SK-N-SH treated with all-trans-retinoic acid at 6 μM for 48 hours (cell line): Measurements from ENCODE around the gene TMEM254.

ENCODE experiments used
- ZNF8 ChIP-seq: fragments of 450-650 bp; formaldehyde crosslinking; IDR thresholded peaks from 2 replicates; pipeline ENCODE4 v1.5.0; 2020; ENCODE audit warnings: mild to moderate bottlenecking, moderate library complexity
- TF ChIP-seq, protein P1 (sequence below): fragments of 250-450 bp; sonication (Bioruptor Pico); IDR thresholded peaks from 2 replicates; pipeline ENCODE4 v1.8.0; 2021; ENCODE audit warnings: low read depth, mild to moderate bottlenecking, moderate library complexity, borderline replicate concordance
- TF ChIP-seq, protein P2 (sequence below): fragments of 250-450 bp; sonication (Bioruptor Pico); IDR thresholded peaks from 2 replicates; pipeline ENCODE4 v1.5.1; 2020; ENCODE audit warnings: low read depth, mild to moderate bottlenecking, moderate library complexity

DNA sequence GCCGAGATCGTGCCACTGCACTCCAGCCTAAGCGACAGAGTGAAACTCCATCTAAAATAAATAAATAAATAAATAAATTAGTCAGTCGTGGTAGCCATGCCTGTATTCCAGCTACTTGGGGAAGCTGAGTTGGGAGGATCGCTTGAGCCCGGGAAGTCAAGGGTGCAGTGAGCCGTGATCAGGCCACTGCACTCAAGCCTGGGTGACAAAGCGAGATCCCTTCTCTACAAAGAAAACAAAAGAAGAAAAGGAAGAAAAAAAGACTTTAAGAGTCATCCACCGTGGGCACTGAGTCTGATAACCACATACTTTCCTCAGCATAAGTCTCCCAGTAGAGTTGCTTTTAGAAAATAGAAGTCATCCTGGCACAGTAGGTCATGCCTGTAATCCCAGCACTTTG is 2.6 kb downstream of the TMEM254 start:
- TF ChIP-seq, protein P1, sequence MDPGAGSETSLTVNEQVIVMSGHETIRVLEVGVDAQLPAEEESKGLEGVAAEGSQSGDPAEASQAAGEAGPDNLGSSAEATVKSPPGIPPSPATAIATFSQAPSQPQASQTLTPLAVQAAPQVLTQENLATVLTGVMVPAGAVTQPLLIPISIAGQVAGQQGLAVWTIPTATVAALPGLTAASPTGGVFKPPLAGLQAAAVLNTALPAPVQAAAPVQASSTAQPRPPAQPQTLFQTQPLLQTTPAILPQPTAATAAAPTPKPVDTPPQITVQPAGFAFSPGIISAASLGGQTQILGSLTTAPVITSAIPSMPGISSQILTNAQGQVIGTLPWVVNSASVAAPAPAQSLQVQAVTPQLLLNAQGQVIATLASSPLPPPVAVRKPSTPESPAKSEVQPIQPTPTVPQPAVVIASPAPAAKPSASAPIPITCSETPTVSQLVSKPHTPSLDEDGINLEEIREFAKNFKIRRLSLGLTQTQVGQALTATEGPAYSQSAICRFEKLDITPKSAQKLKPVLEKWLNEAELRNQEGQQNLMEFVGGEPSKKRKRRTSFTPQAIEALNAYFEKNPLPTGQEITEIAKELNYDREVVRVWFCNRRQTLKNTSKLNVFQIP (CRISPR knock-in tag): no peak
- no peak for TF ChIP-seq ZNF8
- TF ChIP-seq, protein P2, sequence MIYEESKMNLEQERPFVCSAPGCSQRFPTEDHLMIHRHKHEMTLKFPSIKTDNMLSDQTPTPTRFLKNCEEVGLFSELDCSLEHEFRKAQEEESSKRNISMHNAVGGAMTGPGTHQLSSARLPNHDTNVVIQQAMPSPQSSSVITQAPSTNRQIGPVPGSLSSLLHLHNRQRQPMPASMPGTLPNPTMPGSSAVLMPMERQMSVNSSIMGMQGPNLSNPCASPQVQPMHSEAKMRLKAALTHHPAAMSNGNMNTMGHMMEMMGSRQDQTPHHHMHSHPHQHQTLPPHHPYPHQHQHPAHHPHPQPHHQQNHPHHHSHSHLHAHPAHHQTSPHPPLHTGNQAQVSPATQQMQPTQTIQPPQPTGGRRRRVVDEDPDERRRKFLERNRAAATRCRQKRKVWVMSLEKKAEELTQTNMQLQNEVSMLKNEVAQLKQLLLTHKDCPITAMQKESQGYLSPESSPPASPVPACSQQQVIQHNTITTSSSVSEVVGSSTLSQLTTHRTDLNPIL (CRISPR knock-in tag): no peak
